HG02588 (cell line): Measurements from ENCODE around the gene FAT1.
"Not testable (repeated sequence)": the region's sequence is repeated elsewhere in the genome, so short reads cannot be mapped to it uniquely, and the experiment has no call there.

ENCODE experiments used
- ATAC-seq: cut with Tn5 transposase; IDR thresholded peaks from one replicate; pipeline ENCODE4 v1.9.1; 2021; ENCODE audit warnings: mild to moderate bottlenecking, moderate library complexity; ENCODE audit not compliant: unreplicated experiment

The FAT1 gene

DNA sequence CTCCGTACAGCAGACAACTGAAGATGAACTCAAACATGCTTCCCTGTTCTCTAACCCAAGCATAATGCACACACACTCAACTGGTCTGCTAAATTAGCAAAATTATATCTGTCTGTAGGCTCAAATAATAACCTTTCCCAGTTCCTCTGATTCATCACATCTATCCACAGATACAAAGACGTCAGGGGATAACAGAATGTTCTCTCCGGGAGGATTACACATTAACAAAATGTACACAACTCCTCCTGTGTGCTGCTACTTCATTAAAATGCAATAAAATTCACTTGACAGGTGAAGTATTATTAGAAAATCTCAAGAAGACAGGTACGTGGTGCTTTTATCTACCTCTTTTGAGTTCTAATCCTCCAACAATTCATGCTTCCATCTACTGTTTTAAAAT lies 57.4 kb downstream of the FAT1 start:
- no peak for ATAC-seq

DNA sequence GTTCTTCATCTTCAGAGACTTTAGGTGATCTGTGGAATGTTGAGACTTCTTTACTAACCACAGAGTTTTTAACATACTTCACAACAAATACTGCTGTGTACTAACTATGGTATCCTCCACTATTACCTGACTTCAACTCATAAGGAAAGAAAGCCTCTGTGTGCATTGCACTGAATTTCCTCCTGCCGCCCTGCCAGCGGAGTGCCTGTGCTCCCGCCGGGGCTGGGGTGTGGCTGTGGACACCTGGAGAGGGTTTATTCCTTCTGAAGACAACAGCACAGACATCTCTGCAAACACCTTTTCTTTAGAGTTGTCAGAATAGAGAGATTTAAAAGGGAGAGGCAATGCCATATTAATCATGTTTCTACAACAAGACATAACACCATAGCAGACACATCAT lies 63.3 kb downstream of the FAT1 start:
- ATAC-seq = no peak

DNA sequence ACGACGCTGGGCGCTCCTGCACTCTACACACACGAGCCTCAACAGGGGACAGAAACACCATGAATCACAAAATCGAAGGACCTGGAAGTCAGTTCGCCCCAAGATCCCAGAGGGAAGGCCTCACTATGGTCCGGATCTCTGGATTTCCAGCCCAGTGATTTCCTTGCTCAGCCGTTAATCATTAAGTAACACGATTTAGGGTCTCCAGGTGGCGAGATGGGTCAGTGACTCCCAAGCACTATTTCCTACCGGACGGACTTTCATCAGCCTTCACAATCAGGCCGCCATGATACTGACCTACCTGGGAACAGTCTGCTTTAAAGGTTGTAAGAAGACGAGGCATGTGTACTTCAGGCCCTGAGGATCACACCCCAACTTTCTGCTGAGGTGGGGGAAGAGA lies 63.7 kb downstream of the FAT1 start:
- no peak for ATAC-seq

DNA sequence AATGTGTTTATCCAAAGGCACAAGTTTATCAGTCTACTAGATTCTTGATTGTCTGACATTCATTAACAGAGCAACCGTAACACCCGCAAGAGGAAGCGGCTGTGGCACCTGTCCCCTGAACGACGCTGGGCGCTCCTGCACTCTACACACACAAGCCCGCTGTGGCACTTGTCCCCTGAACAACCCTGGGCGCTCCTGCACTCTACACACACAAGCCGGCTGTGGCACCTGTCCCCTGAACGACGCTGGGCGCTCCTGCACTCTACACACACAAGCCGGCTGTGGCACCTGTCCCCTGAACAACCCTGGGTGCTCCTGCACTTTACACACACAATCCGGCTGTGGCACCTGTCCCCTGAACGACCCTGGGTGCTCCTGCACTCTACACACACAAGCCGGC lies 64.2 kb downstream of the FAT1 start:
- ATAC-seq = not testable (repeated sequence)

DNA sequence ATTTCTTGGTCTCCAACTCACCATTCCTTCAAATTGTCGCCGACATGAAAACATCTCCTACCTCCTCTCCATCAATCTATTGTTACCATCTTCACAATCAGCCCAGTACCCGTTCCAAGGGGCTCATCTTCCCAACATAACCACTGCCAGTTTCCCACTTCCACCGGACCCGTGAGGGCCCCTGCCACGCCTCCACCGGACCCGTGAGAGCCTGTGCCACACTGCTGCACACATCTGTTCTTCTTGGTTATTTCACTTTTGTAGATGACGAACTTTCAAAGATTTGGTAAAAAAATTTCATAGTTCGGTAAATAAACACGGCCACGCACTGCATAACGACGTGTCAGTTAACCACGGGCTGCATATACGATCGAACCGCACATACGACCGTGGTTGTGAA lies 65.0 kb downstream of the FAT1 start:
- ATAC-seq = no peak

DNA sequence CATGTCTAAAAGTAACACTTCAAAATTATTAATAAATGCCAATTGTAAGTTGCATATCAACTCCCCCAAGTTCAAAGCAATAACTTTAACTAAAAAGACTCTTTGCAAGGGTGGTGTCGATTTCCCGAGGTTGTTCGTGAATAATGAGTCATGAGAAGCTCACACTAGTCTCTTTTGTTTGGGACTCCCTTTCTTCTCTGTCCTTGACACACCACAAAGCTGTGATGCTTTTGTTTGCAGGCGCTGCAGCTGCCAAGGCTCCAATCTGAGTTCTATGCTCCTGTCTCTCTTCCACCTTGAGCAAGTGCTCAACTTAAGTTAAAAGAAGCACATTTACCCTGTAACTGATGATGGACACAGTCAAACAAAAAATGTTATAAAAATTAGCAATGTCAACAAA lies 65.9 kb downstream of the FAT1 start:
- no peak for ATAC-seq

DNA sequence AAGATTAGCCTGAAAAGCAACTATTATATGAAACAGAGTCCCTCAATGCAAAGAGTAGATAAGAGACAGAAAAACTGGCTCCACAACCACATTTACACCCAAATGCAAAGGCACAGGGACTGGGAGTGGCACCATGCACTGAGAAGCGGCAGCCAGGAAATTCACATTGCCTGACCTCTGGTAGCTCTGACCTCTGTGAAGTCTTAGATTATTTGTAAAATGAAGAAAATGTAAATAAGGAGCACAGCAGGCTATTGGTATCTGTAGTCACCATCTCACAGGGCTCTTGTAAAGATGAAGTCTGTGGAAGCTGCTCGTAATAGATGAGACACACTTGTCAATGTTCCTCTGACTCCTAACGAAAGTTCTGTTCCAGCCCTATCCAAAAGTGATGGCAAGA lies 69.7 kb downstream of the FAT1 start:
- ATAC-seq = no peak

DNA sequence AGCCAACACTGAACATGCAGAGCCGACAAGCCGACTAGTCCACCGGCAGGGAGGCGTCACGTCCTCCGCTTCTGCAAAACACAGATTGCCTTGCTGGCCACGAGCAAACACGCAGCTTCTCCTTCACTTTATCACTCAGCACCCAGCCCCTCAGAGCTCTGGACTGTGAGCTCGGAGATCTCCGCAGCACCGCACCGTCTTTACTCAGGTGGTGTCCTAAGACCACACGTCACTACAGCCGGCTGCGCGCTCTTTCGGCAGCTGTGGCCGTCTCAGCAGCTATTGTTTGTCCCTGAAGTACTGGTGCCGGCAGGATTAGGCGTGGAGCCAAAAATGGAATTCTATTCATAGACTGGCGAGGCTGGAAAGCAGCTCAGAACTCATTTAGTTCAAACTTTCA lies 72.0 kb downstream of the FAT1 start:
- ATAC-seq = no peak

DNA sequence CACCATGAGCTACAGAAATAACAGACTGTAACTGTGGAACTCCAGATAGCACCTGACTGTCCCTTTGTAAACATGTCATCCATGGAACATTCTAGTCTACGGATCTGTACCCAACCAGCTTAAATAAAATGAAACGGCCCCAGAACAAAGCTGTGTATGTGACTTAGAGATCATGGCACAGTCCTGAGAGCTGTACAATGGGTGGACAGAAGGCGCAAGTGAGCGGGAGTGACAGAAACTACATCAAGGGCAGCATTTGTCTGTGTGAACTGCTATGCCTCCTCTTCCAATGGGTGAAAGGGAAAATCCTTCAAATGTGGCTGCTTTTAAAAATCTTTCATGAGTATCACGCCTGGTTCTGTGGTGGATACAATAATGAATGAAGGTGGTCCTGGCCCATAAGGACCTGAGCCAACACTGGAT lies 72.5 kb downstream of the FAT1 start:
- no peak for ATAC-seq

DNA sequence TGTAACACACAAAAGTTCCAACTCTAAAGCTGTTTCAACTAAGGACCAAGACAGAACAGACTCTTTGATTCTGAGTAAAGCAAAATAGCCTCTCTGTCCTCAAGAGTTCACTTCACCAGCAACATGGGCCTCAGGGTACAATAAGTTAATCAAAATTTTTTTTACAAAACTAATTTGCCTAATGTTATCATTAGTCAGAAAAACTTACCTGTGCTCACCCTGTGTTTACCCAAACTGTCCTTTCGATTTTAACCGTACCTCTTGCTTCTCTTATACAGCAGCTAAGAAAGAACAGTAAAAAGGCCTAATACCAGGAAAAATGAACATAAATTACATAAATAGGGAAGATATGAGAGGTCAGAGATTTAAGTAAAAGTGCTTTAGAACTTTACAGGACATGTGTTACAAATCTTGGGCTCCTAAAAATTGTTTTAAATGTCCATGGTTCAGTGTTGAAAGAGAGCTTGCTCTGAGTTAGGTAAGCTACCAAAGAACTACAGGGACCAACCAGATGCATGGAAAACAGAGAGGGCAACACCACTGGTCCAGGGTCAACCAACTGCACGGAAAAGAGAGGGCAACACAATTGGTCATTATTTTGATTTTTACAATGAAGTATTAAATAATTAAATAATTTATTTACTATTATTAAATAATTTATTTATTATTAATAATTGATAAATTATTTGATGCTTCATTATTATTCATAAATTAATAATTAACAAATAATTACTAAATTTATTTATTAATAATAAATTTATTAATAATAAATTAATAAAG lies 73.1 kb downstream of the FAT1 start:
- ATAC-seq = no peak

DNA sequence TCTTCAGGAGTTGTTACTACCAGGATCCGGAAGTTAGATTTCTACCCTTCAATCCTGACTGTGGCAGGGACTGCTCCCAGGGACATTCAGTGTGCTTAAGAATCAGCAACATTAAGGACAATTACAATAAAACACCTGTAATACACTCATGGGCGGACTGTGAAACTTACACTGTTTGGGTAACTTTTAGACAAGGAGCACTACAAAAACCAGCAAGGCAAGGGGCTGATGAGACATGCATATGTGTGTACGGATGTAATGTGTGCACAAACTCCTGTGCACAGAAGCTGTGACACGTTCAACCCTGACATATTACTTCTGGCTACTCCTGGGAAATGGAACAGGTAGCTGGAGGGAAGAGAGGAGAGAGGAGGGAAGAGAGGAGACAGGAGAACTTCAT lies 75.8 kb downstream of the FAT1 start:
- no peak for ATAC-seq

DNA sequence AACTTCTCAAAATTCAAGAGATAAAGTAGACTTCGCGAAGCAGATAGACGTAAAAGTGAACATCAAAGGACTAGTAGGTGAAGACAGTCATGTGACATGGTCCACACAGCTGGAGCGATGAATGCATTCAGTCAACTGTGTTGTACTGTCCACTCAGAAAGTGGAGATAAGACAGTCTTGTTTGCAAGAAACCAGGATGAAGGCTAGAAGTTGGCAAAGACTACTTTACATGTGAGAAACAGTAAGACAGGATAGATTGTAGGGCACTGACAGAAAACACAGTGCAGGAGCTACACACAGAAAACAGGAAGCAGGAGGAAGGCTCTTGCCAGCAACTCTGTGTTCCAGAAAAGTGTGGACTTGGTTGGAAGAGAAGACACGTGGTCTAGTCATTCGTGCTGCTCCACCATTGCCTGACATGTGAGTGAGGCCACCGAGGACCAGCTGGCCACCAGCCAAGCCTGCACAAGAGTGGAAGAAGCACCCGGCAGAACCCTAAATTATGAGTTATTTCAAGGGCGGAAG lies 78.9 kb downstream of the FAT1 start:
- no peak for ATAC-seq

DNA sequence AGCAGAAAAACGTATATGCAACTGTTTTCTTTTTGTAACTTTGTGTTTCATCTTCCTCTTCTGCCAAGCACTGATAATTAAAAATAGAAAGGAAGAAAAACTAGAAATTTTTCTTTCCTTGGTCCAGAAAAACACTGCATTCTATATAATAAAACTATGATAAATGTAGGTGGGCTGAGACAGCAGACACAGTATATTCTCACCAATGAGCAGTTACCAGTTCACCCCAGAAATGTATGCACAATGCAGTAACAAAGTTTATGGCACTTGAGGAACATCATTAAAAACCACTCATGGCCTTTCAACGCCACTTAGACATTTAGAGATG lies 79.4 kb downstream of the FAT1 start:
- ATAC-seq = no peak

DNA sequence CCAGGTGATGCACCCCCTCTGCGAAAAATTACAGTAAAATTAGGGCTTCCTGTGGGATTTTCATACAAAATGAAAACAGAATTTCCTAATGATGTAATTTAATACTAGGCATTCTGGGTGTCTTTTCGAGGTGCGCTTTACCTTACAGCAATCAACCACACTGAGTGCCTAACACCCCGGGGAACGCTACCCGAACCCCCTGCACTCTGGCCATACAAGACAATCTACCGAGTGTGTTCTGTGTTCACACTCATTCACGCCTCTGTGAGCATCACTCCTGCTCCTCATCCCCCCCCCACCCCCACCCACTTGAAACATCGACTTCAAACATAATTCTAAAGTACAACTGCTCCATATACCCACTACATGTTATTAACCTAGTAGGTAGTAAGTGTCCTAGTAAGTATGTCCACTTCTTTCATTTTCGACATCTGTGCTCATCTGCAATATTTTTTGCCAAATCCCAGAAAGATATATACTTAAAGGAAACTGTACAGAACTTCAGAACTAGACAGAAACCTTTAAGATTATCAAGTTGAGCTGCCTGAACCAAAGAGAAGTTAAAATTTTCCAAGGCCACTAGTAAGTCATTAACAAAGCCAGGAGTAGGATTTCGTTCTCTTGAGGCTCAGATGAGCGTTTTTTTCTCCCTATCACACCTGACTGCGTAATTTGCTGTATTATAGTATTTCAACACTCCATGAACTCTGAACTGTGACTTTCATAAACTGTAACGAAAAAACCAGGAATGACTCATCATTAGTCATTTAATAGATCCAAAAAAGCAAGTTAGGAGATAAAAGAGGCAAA lies 80.0 kb downstream of the FAT1 start:
- ATAC-seq = no peak

DNA sequence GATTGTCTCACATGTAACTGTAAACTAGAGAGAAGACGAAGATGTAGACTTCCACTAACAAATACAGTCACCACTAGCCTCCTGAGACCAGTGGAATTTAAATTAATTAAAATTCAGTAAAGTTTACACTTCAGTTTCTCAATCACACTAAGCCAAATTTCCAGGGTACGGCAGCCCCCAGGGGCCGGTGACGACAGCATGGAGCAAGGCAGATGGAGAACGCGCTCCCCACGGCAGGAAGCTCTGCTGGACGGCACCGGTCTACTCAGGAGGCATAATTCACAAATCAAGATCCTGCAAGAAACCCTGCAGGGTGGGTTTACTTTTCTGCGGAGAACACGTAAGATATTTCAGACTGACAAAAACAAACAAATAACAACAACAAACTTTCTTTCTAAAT lies 80.7 kb downstream of the FAT1 start:
- ATAC-seq = no peak

DNA sequence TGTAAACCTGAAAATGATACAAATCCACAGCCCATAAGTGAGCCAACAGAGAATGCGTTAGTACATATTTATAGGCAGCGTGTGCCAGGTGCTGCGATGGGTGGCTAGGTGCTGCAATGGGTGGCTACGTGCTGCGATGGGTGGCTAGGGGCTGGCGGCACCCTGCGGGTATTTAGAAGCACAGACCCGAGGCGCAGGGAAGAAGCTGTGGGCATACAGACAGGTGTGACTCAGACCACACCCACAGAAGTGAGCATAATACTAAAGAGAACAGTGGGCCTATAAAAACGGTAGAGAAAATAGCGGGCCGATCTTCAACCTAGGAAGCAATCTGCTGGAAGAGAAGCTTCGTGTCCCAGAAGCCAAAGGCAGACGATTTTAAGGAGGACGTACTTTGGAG lies 81.1 kb downstream of the FAT1 start:
- no peak for ATAC-seq

DNA sequence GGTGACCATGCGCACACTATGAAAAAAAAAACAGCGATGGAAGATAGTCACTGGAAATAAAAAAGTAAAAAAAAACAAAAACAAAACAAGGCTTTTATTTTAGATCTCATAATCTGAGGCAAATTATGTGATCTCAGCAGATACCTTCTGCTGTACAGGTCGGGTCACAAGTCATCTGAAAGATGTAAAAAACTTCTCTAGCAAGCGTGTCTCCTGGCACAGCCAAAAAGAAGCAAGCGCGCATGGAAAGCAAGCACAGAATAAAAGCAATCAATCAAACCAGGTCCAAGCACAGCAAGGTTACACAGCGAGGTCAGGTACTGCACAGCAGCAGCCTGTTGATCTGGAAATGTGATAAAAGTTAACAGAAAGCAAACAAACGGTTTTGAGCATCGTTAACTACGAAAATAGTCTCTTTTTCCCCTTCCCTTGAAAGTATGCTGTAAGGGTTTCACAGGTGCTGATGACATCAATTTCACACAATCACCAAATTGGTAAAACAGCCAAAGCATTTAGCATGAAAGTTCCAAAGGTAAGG lies 89.0 kb downstream of the FAT1 start:
- ATAC-seq = no peak

DNA sequence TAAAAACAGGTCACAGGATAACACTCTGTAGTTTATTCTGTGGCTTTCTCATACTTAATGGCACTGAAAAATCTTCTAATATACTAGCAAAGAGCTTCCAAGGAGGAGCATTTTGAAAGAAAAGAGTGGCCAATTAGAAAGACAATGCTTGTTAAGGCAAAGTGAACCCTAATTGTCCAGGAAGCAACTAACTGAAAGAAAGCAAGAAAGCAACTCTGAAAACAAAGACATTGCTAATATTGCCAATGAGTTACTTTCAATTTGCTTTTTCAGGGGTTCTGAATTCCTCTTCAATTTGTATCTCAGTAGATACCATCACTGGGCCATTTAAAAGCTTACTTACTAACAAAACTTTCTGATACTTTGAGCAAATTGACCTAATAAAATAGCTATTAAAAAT lies 89.8 kb downstream of the FAT1 start:
- ATAC-seq = no peak

DNA sequence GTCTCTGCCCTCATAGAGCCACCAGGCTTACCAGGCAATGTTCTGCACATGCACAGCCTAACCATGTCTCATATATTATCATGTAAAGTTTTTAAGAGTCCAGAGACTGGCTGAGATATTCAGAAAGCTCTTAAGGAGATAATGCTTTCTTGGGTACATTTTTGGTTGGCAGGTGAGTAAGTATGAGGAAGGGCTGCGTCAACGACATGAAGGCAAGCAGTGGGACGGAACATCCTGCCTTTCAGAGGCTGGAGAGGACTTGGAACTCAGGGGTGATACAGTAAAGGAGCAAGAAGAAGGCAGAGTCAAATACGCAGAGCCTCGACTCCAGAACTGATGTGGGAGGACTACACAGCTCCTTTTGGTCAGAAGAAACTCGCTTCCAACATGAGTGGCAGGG lies 93.5 kb downstream of the FAT1 start:
- no peak for ATAC-seq

DNA sequence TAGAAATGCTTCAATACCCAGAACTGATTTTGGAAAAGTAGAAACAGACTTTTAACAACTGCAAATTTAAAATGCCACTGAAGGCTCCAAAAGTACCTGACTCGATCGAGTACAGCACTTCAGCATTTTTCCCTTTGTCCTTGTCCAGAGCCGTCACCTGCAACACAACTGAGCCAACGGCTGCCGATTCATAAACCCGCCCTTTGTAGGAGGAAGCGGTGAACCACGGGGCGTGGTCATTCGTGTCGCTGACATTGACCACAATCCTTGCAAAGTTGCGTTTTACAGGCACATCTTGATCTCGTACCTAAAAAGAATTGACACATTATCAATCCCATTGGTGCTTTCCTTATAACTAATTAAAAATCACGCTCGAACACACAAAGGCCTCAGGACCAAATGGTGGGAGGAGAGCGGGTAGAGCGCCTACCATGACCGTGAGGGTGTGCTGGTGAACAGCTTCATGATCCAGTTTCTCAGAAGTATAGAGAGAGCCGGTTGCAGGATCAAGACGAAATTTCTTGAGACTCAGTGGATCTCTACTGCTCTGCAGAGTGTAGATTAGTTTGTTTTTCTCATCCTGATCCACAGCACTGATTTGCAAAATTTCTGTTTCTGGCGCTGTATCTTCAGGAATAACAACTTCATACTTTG lies 95.5 kb downstream of the FAT1 start:
- no peak for ATAC-seq

DNA sequence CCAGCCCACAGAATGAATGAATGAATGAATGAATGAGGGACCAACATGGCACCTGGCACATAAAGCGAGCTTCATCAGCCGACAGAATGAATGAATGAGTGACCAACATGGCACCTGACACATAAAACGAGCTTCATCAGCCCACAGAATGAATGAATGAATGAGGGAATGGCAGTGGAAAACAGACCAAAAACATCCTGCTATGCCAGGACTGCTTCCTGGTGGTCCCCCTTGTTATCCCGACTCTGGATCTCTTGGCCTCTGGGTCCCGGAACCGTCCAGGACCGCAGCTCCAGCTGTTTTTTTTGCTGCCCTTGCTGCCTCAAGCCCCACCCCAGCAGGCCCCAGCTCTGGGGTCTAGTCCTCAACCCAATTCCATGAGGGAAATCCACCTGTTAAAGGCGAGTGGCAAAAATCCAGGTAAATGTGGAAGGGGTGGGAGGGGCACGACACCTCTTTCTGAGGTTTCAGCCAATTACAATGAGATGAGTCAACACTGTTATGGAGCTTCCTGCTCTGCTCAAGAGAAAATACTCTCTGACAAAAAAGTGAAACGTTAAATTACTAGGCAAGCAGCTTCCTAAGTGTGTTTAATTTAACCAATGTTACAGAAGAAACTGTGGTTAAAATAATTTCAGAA lies 96.3 kb downstream of the FAT1 start:
- no peak for ATAC-seq
